Tibial nerve (tissue), 4 donors: ENCODE data around the gene ALPL. TPM values are rescaled to one million over a fixed set of nuclear protein-coding genes. Genes with fewer than 3 reads are reported as not detected.

Source experiments
- DNase-seq, 2 donors: peaks; one replicate each; pipeline ENCODE4 v3.0.0-alpha.2; 2019; ENCODE audit warnings: low spot score in 2 of 2
- H3K27ac ChIP-seq, 4 donors: fragments of 200-600 bp; sonication (generic) in 3 of 4; one replicate each; pipeline ENCODE4 v1.5.1; 2017 to 2019; ENCODE audit warnings: mild to moderate bottlenecking in 1 of 4
- H3K27me3 ChIP-seq, 2 donors: fragments of 200-600 bp; sonication (generic) in 1 of 2; one replicate each; pipeline versions ENCODE4 v1.5.1 to v1.6.0; 2017 to 2019
- H3K36me3 ChIP-seq, 3 donors: fragments of 200-600 bp; sonication (generic); one replicate each; pipeline ENCODE4 v1.5.1; 2018 to 2019
- H3K4me1 ChIP-seq, 4 donors: fragments of 200-600 bp; sonication (generic) in 3 of 4; one replicate each; pipeline ENCODE4 v1.5.1; 2017 to 2019
- H3K4me3 ChIP-seq, 4 donors: fragments of 200-600 bp; sonication (generic) in 3 of 4; one replicate each; pipeline ENCODE4 v1.5.1; 2017 to 2019; ENCODE audit warnings: mild to moderate bottlenecking in 1 of 4, moderate library complexity in 1 of 4
- H3K9me3 ChIP-seq, 4 donors: fragments of 200-600 bp; sonication (generic) in 3 of 4; one replicate each; pipeline ENCODE4 v1.5.1; 2017 to 2019
- EP300 ChIP-seq, 2 donors: sonication (generic); formaldehyde crosslinking; IDR thresholded peaks; one replicate each; pipeline ENCODE4 v1.6.1; 2017; ENCODE audit warnings: antibody characterized with exemption in 2 of 2, mild to moderate bottlenecking in 1 of 2
- POLR2A ChIP-seq, 2 donors: fragments of 450-650 bp; IDR thresholded peaks; one replicate each; pipeline ENCODE4 v1.6.1; 2017; ENCODE audit warnings: antibody characterized with exemption in 2 of 2, mild to moderate bottlenecking in 2 of 2, moderate library complexity in 2 of 2
- WGBS, 2 donors: methylation state at CpG; one replicate each; pipeline ENCODE4 v1.1.5; 2018; 5-methylcytosine and 5-hydroxymethylcytosine counted together
- total RNA-seq, 4 donors: library from RNA; depleted of rRNA; stranded (reverse); fragments of >200 nt; gene quantifications; one replicate each; pipeline ENCODE4 v1.1.0, GENCODE V29; 2016
- TF ChIP-seq, protein P1 (sequence below), 5 experiments: fragments of 200-600 bp in 3 of 5; fragments of 450-650 bp in 2 of 5; sonication (generic) in 3 of 5; IDR thresholded peaks; one replicate each; pipeline ENCODE4 v1.5.1; 2016 to 2019; ENCODE audit warnings: antibody characterized with exemption in 5 of 5, mild to moderate bottlenecking in 3 of 5, moderate library complexity in 2 of 5

ALPL gene
- total RNA-seq, 4 donors from 2014 or later = 3.9 to 19.2 (median 7.5) TPM

DNA sequence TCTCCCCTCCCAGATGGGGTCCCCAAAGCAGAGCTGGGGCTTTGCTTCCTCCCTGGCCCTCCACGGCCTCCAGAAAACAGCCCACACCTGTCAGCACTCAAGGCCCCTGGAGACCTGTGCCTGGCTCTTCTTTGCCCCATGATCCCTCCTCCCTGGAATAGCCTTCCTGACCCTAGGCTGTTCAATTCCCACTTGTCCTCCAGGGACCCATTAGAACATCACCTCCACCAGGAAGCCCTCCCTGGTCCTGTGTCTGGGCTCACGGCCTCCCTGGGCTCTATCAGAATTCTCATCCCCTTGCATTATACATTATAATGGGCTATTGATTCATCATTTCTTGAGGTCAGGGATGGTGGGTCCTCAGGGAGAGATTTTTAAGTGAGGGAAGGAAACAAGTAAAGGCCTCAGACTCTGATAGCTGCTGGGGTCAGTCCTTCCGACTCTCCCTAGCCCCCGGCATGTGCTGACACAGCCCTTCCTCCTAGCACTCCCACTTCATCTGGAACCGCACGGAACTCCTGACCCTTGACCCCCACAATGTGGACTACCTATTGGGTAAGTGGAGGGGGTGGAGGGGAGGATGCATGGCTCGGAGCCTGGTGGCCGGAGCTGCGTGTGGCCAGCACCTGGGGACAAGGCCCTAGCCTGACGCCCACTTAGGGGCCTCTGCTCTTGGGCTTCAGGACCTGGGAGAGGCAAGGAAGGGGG is 60.8 kb downstream of the ALPL start:
- TF ChIP-seq EP300 (IDR thresholded peaks at IDR 0.05) (no peak), POLR2A (IDR thresholded peaks at IDR 0.05) (no peak)
- TF ChIP-seq, protein P1, sequence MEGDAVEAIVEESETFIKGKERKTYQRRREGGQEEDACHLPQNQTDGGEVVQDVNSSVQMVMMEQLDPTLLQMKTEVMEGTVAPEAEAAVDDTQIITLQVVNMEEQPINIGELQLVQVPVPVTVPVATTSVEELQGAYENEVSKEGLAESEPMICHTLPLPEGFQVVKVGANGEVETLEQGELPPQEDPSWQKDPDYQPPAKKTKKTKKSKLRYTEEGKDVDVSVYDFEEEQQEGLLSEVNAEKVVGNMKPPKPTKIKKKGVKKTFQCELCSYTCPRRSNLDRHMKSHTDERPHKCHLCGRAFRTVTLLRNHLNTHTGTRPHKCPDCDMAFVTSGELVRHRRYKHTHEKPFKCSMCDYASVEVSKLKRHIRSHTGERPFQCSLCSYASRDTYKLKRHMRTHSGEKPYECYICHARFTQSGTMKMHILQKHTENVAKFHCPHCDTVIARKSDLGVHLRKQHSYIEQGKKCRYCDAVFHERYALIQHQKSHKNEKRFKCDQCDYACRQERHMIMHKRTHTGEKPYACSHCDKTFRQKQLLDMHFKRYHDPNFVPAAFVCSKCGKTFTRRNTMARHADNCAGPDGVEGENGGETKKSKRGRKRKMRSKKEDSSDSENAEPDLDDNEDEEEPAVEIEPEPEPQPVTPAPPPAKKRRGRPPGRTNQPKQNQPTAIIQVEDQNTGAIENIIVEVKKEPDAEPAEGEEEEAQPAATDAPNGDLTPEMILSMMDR (IDR thresholded peaks at IDR 0.05) = no peak
- H3K4me3 ChIP-seq = no peak overlapping the region
- peaks cover 0 to 13% (median 1%) of the 10 kb centered on the region in 4 donors for H3K4me1 ChIP-seq
- H3K27ac ChIP-seq = no peak overlapping the region
- DNase-seq = no peak
- peaks cover 0 to 7% (median 0%) of the 10 kb centered on the region in 4 donors for H3K9me3 ChIP-seq
- H3K36me3 ChIP-seq = no peaks in the 10 kb centered on the region
- no peaks in the 10 kb centered on the region for H3K27me3 ChIP-seq
- WGBS, 2 donors = 63 to 70% methylated on average over 7 to 10 of the region's 10 CpGs

GRCh38 chr1:21570528-21570875 is 61.3 kb downstream of the ALPL start:
- no peak overlapping the region for H3K4me3 ChIP-seq
- H3K27me3 ChIP-seq = no peaks in the 10 kb centered on the region
- no peak for TF ChIP-seq POLR2A (IDR thresholded peaks at IDR 0.05)
- no peak for TF ChIP-seq EP300 (IDR thresholded peaks at IDR 0.05)
- TF ChIP-seq, protein P1 (IDR thresholded peaks at IDR 0.05) = no peak
- H3K36me3 ChIP-seq = no peaks in the 10 kb centered on the region
- H3K27ac ChIP-seq = no peak overlapping the region
- no peak for DNase-seq
- 80 to 96% methylated on average over 4 to 5 of the region's 5 CpGs for WGBS, 2 donors
- H3K4me1 ChIP-seq = peaks cover 0 to 16% (median 1%) of the 10 kb centered on the region in 4 donors
- H3K9me3 ChIP-seq = peaks cover 0 to 7% (median 0%) of the 10 kb centered on the region in 4 donors

DNA sequence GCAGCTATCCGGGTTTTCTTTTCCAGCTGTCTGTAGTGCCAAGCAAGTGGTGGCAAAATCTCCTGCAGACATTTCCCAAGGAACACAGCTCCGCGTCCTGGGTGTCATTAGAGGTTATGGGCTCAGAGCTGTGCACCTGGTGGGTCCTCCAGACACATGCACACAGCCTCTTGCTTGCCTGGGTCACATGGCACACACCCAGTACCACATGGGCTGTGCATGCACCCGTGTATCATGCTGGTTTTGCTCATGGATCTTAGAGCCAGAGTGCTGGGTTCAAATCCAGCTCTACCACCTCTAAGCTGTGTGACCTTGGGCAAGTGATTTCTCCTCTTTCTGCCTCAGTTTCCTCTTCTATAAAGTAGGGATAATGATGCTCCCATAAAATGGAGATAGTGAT is 61.7 kb downstream of the ALPL start:
- Histone ChIP-seq H3K27me3 (no peaks in the 10 kb centered on the region), H3K27ac (no peak overlapping the region), H3K4me3 (no peak overlapping the region), H3K36me3 (no peaks in the 10 kb centered on the region), H3K4me1 (peaks cover 0 to 16% (median 1%) of the 10 kb centered on the region in 4 donors), H3K9me3 (peaks cover 0 to 7% (median 0%) of the 10 kb centered on the region in 4 donors)
- no peak for DNase-seq
- 70 to 85% methylated on average over 2 to 4 of the region's 4 CpGs for WGBS, 2 donors
- TF ChIP-seq, protein P1 (IDR thresholded peaks at IDR 0.05) = no peak
- no peak for TF ChIP-seq POLR2A (IDR thresholded peaks at IDR 0.05)
- TF ChIP-seq EP300 (IDR thresholded peaks at IDR 0.05) = no peak

- peaks cover 0 to 16% (median 1%) of the 10 kb centered on the region in 4 donors for H3K4me1 ChIP-seq
- H3K27ac ChIP-seq = peak overlapping the region in 1 of 4 donors; percentile 30
- TF ChIP-seq EP300 (IDR thresholded peaks at IDR 0.05) = no peak
- TF ChIP-seq, protein P1 (IDR thresholded peaks at IDR 0.05) = no peak
- H3K36me3 ChIP-seq = no peaks in the 10 kb centered on the region
- WGBS, 2 donors = 53 to 70% methylated on average over 6 of the region's 6 CpGs
- no peak overlapping the region for H3K4me3 ChIP-seq
- H3K27me3 ChIP-seq = no peaks in the 10 kb centered on the region
- H3K9me3 ChIP-seq = peaks cover 0 to 7% (median 0%) of the 10 kb centered on the region in 4 donors
- DNase-seq = no peak
These were observed 63.0 kb downstream of the ALPL start for GRCh38 chr1:21572221-21572620.

DNA sequence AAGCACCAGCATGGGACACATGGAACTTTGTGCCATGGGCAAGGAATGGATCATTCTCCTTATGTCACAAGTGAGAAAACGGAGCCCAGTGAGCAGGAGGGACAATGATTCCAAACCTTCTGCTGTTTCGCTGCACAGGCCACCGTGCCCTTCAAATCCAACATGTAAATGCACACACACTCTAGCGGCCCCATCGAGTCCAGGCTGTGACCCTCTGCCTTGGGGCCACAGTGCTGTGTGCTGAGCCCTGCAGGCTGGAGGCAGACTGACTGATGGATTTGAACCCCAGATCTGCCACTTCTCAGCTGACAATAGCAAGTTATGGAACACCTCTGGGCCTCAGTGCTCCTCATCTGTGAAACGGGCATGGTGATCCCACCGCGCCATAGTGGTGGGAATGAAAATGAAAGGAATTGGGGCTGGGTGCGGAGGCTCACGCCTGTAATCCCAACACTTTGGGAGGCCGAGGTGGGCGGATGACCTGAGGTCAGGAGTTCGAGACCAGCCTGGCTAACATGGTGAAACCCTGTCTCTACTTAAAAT is 63.6 kb downstream of the ALPL start:
- peaks cover 0 to 7% (median 0%) of the 10 kb centered on the region in 4 donors for H3K9me3 ChIP-seq
- peak overlapping the region in 1 of 4 donors; percentile 47 for H3K27ac ChIP-seq
- no peaks in the 10 kb centered on the region for H3K27me3 ChIP-seq
- TF ChIP-seq, protein P1 (IDR thresholded peaks at IDR 0.05) = no peak
- no peak for TF ChIP-seq POLR2A (IDR thresholded peaks at IDR 0.05)
- TF ChIP-seq EP300 (IDR thresholded peaks at IDR 0.05) = no peak
- peaks cover 0 to 16% (median 1%) of the 10 kb centered on the region in 4 donors for H3K4me1 ChIP-seq
- no peak for DNase-seq
- H3K36me3 ChIP-seq = no peaks in the 10 kb centered on the region
- H3K4me3 ChIP-seq = no peak overlapping the region
- 86% methylated on average over 13 of the region's 13 CpGs for WGBS, 2 donors
